Thyroid gland (tissue), 4 donors: ENCODE results near the gene ITGB4. TPM values are rescaled to one million over a fixed set of nuclear protein-coding genes. Genes with fewer than 3 reads are reported as not detected.

Experiments used
- DNase-seq, 2 donors: peaks; one replicate each; pipeline ENCODE4 v3.0.0-alpha.2; 2019
- H3K27ac ChIP-seq, 3 donors: fragments of 200-600 bp; sonication (generic); 1 replicate in 2 of 3; 2 replicates in 1 of 3; pipeline ENCODE4 v1.5.1; 2016 to 2019; ENCODE audit warnings: mild to moderate bottlenecking in 1 of 3, moderate library complexity in 1 of 3
- H3K27me3 ChIP-seq: fragments of 200-600 bp; sonication (generic); one replicate; pipeline ENCODE4 v1.5.1; 2019
- H3K36me3 ChIP-seq, 2 donors: fragments of 200-600 bp; sonication (generic); one replicate each; pipeline ENCODE4 v1.5.1; 2016 to 2019
- H3K4me1 ChIP-seq, 2 donors: fragments of 200-600 bp; sonication (generic); one replicate each; pipeline ENCODE4 v1.5.1; 2017 to 2019
- H3K4me3 ChIP-seq, 3 donors: fragments of 200-600 bp; sonication (generic); replicated peaks in 1 of 3; 1 replicate in 2 of 3; 2 replicates in 1 of 3; pipeline ENCODE4 v1.5.1; 2016; ENCODE audit warnings: mild to moderate bottlenecking in 1 of 3
- H3K9me3 ChIP-seq: fragments of 200-600 bp; sonication (generic); one replicate; pipeline ENCODE4 v1.5.1; 2017
- CTCF ChIP-seq, 6 experiments: fragments of 200-600 bp in 3 of 6; fragments of 450-650 bp in 3 of 6; sonication (generic) in 3 of 6; IDR thresholded peaks; one replicate each; pipeline ENCODE4 v1.5.1; 2016 to 2019; ENCODE audit warnings: antibody characterized with exemption in 6 of 6, mild to moderate bottlenecking in 2 of 6, inconsistent platforms in 1 of 6, moderate library complexity in 1 of 6
- POLR2A ChIP-seq, 2 donors: fragments of 450-650 bp; IDR thresholded peaks; one replicate each; pipeline ENCODE4 v1.6.1; 2017; ENCODE audit warnings: antibody characterized with exemption in 2 of 2, mild to moderate bottlenecking in 2 of 2, moderate library complexity in 1 of 2
- WGBS, 2 donors: methylation state at CpG; one replicate each; pipeline ENCODE4 v1.1.5; 2017; 5-methylcytosine and 5-hydroxymethylcytosine counted together
- intact Hi-C: fragments of 100-400 bp; cut with DNase I; formaldehyde crosslinking; loops from one replicate; pipeline ENCODE4 v1.15.1; 2023
- total RNA-seq, 4 donors: library from RNA; depleted of rRNA; stranded (reverse); fragments of >200 nt; gene quantifications; one replicate each; pipeline ENCODE4 v1.2.3, GENCODE V29; 2016

ITGB4 gene
- total RNA-seq, 4 donors from 2014 or later = 19.7 to 27.3 (median 23.1) TPM

GRCh38 chr17:75692976-75693375, 28.3 kb upstream of the ITGB4 start:
- Histone ChIP-seq H3K4me3 (no peak overlapping the region), H3K4me1 (peaks cover 13 to 42% of the 10 kb centered on the region in 2 donors), H3K36me3 (no peaks in the 10 kb centered on the region), H3K9me3 (no peaks in the 10 kb centered on the region), H3K27me3 (no peaks in the 10 kb centered on the region), H3K27ac (no peak overlapping the region)
- WGBS, 2 donors = 87% methylated on average over 13 of the region's 13 CpGs
- intact Hi-C loops = no loop called here
- TF ChIP-seq POLR2A (IDR thresholded peaks at IDR 0.05) (no peak), CTCF (IDR thresholded peaks at IDR 0.05) (no peak)
- DNase-seq = no peak

GRCh38 chr17:75693500-75694481, 27.5 kb upstream of the ITGB4 start:
- Histone ChIP-seq H3K27me3 (no peaks in the 10 kb centered on the region), H3K36me3 (no peaks in the 10 kb centered on the region), H3K27ac (peak overlapping the region in 2 of 3 donors; percentile 30 to 34), H3K9me3 (no peaks in the 10 kb centered on the region), H3K4me3 (no peak overlapping the region), H3K4me1 (peaks cover 13 to 39% of the 10 kb centered on the region in 2 donors)
- peak; percentile 81 to 93 for DNase-seq
- TF ChIP-seq CTCF (IDR thresholded peaks at IDR 0.05) (peak in 4 of 6 experiments; percentile 8 to 28 (median 26)), POLR2A (IDR thresholded peaks at IDR 0.05) (no peak)
- intact Hi-C loops = no loop called here
- WGBS, 2 donors = 58 to 59% methylated on average over 17 to 19 of the region's 19 CpGs

GRCh38 chr17:75694536-75694935, 26.7 kb upstream of the ITGB4 start:
- 81 to 84% methylated on average over 9 to 13 of the region's 14 CpGs for WGBS, 2 donors

GRCh38 chr17:75695141-75695829, 26.0 kb upstream of the ITGB4 start:
- H3K4me1 ChIP-seq = peaks cover 5 to 29% of the 10 kb centered on the region in 2 donors
- peaks cover 5% of the 10 kb centered on the region in 2 donors for H3K36me3 ChIP-seq

More at GRCh38 chr17:75694536-75694935, 26.7 kb upstream of the ITGB4 start:
- peaks cover 8 to 32% of the 10 kb centered on the region in 2 donors for H3K4me1 ChIP-seq
- H3K36me3 ChIP-seq = no peaks in the 10 kb centered on the region
- intact Hi-C loops = no loop called here
- H3K4me3 ChIP-seq = no peak overlapping the region
- H3K9me3 ChIP-seq = no peaks in the 10 kb centered on the region
- no peaks in the 10 kb centered on the region for H3K27me3 ChIP-seq
- TF ChIP-seq CTCF (IDR thresholded peaks at IDR 0.05) (no peak), POLR2A (IDR thresholded peaks at IDR 0.05) (no peak)
- H3K27ac ChIP-seq = peak overlapping the region in 1 of 3 donors; percentile 34
- no peak for DNase-seq

More at GRCh38 chr17:75695141-75695829, 26.0 kb upstream of the ITGB4 start:
- intact Hi-C loops = no loop called here
- Histone ChIP-seq H3K9me3 (no peaks in the 10 kb centered on the region), H3K27me3 (no peaks in the 10 kb centered on the region), H3K27ac (no peak overlapping the region), H3K4me3 (no peak overlapping the region)
- WGBS, 2 donors = 93 to 94% methylated on average over 7 of the region's 7 CpGs
- TF ChIP-seq CTCF (IDR thresholded peaks at IDR 0.05) = no peak
- TF ChIP-seq POLR2A (IDR thresholded peaks at IDR 0.05) = no peak
- DNase-seq = no peak
